ENCODE results near the gene MALAT1. TPM values are rescaled to one million over a fixed set of nuclear protein-coding genes. Genes with fewer than 3 reads are reported as not detected.

The MALAT1 gene
- polyA plus RNA-seq, 1 experiment = 1,149 TPM

GRCh38 chr11:65496304-65497140, 2.3 kb upstream of the MALAT1 start:
- no peak for DNase-seq (ENCODE audit: low read depth, low spot score)
- H3K9me3 ChIP-seq (ENCODE audit: control insufficient read depth, insufficient read depth, low read length) = no peaks in the 10 kb centered on the region; the same call in 1 of the 2 replicates
- H3K4me3 ChIP-seq (ENCODE audit: low read depth, low read length) = peak overlapping the region; percentile 45
- ChIA-PET POLR2A (interaction anchor here (0.6 to 21.9 kb wide), 16 partner anchors 7 to 221 kb away, joined by 3 to 999 read pairs (median 12); partner anchors contain the start of genes NEAT1, SCYL1 and SLC25A45), CTCF (interaction anchor here (0.6 to 4.5 kb wide), 8 partner anchors 8 to 727 kb away, joined by 3 to 18 read pairs (median 5); no protein-coding TSS in a partner anchor)
- no peaks in the 10 kb centered on the region for H3K27me3 ChIP-seq (ENCODE audit: control insufficient read depth, insufficient read depth, low read length)
- no peak for TF ChIP-seq CTCF (IDR thresholded peaks at IDR 0.05; ENCODE audit: low read depth, low read length)
- peak overlapping the region; percentile 95 for H3K27ac ChIP-seq (ENCODE audit: low read depth, low read length)

GRCh38 chr11:65497141-65498041, 1.5 kb upstream of the MALAT1 start:
- no peaks in the 10 kb centered on the region for H3K27me3 ChIP-seq (ENCODE audit: control insufficient read depth, insufficient read depth, low read length)
- POLR2A ChIA-PET = interaction anchor here (0.6 to 21.9 kb wide), 21 partner anchors 8 to 820 kb away, joined by 3 to 999 read pairs (median 12); partner anchors contain the start of genes NEAT1, SCYL1 and SLC25A45
- peak; percentile 98 for DNase-seq (ENCODE audit: low read depth, low spot score)
- CTCF ChIA-PET = interaction anchor here (0.6 to 4.5 kb wide), 8 partner anchors 8 to 726 kb away, joined by 3 to 18 read pairs (median 6); no protein-coding TSS in a partner anchor
- no peaks in the 10 kb centered on the region; the same call in 1 of the 2 replicates for H3K9me3 ChIP-seq (ENCODE audit: control insufficient read depth, insufficient read depth, low read length)
- peak overlapping the region; percentile 97 for H3K4me3 ChIP-seq (ENCODE audit: low read depth, low read length)
- no peak for TF ChIP-seq CTCF (IDR thresholded peaks at IDR 0.05; ENCODE audit: low read depth, low read length)
- H3K27ac ChIP-seq (ENCODE audit: low read depth, low read length) = peak overlapping the region; percentile 98

DNA sequence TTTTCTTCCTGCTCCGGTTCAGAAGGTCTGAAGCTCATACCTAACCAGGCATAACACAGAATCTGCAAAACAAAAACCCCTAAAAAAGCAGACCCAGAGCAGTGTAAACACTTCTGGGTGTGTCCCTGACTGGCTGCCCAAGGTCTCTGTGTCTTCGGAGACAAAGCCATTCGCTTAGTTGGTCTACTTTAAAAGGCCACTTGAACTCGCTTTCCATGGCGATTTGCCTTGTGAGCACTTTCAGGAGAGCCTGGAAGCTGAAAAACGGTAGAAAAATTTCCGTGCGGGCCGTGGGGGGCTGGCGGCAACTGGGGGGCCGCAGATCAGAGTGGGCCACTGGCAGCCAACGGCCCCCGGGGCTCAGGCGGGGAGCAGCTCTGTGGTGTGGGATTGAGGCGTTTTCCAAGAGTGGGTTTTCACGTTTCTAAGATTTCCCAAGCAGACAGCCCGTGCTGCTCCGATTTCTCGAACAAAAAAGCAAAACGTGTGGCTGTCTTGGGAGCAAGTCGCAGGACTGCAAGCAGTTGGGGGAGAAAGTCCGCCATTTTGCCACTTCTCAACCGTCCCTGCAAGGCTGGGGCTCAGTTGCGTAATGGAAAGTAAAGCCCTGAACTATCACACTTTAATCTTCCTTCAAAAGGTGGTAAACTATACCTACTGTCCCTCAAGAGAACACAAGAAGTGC, 661 bp upstream of the MALAT1 start:
- peak overlapping the region; percentile 98 for H3K27ac ChIP-seq (ENCODE audit: low read depth, low read length)
- H3K4me3 ChIP-seq (ENCODE audit: low read depth, low read length) = peak overlapping the region; percentile 97
- no peaks in the 10 kb centered on the region for H3K27me3 ChIP-seq (ENCODE audit: control insufficient read depth, insufficient read depth, low read length)
- TF ChIP-seq CTCF (IDR thresholded peaks at IDR 0.05; ENCODE audit: low read depth, low read length) = no peak
- no peak for DNase-seq (ENCODE audit: low read depth, low spot score)
- ChIA-PET POLR2A (interaction anchor here (0.6 to 21.9 kb wide), 22 partner anchors 9 to 819 kb away, joined by 3 to 999 read pairs (median 11); partner anchors contain the start of genes FRMD8, NEAT1, PCNX3 and SCYL1), CTCF (interaction anchor here (0.8 to 4.5 kb wide), 8 partner anchors 9 to 82 kb away, joined by 3 to 18 read pairs (median 6); no protein-coding TSS in a partner anchor)
- no peaks in the 10 kb centered on the region; the same call in 1 of the 2 replicates for H3K9me3 ChIP-seq (ENCODE audit: control insufficient read depth, insufficient read depth, low read length)

- no peak for DNase-seq (ENCODE audit: low read depth, low spot score)
- POLR2A ChIA-PET = interaction anchor here (0.6 to 21.9 kb wide), 21 partner anchors 9 to 629 kb away, joined by 3 to 999 read pairs (median 8); partner anchors contain the start of genes FRMD8, NEAT1, PCNX3 and POLA2
- Histone ChIP-seq H3K27ac (ENCODE audit: low read depth, low read length) (peak overlapping the region; percentile 98), H3K27me3 (ENCODE audit: control insufficient read depth, insufficient read depth, low read length) (no peaks in the 10 kb centered on the region), H3K9me3 (ENCODE audit: control insufficient read depth, insufficient read depth, low read length) (no peaks in the 10 kb centered on the region; the same call in 1 of the 2 replicates), H3K4me3 (ENCODE audit: low read depth, low read length) (peak overlapping the region; percentile 97)
- CTCF ChIA-PET = interaction anchor here (0.7 to 4.5 kb wide), 7 partner anchors 10 to 223 kb away, joined by 3 to 18 read pairs (median 6); no protein-coding TSS in a partner anchor
- no peak for TF ChIP-seq CTCF (IDR thresholded peaks at IDR 0.05; ENCODE audit: low read depth, low read length)
Observed at GRCh38 chr11:65498727-65498976, 193 bp upstream of the MALAT1 start.
